CD1c-positive myeloid dendritic cell (primary cell): ENCODE data around the gene MIPOL1.
"Not testable (repeated sequence)": the region's sequence is repeated elsewhere in the genome, so short reads cannot be mapped to it uniquely, and the experiment has no call there.

ENCODE experiments used
- DNase-seq: peaks from one replicate; pipeline ENCODE4 v3.0.0-alpha.2; 2016; ENCODE audit errors: extremely low spot score

MIPOL1 gene

GRCh38 chr14:37187840-37188577 lies 9.7 kb upstream of the MIPOL1 start:
- not testable (repeated sequence) for DNase-seq

- not testable (repeated sequence) for DNase-seq
Measured at GRCh38 chr14:37189733-37190132, 8.0 kb upstream of the MIPOL1 start.

GRCh38 chr14:37194698-37195097 lies 3.0 kb upstream of the MIPOL1 start:
- DNase-seq: no peak

GRCh38 chr14:37195327-37195726 lies 2.4 kb upstream of the MIPOL1 start:
- no peak for DNase-seq

- no peak for DNase-seq
Measured at GRCh38 chr14:37196604-37197420, 925 bp upstream of the MIPOL1 start.

GRCh38 chr14:37198273-37198598 lies 499 bp downstream of the MIPOL1 start:
- DNase-seq: no peak

- DNase-seq: no peak
Measured at GRCh38 chr14:37198907-37199306, 1.2 kb downstream of the MIPOL1 start.

GRCh38 chr14:37201724-37202123 lies 4.0 kb downstream of the MIPOL1 start:
- DNase-seq: no peak

GRCh38 chr14:37202265-37202664 lies 4.5 kb downstream of the MIPOL1 start:
- DNase-seq: no peak

- no peak for DNase-seq
Measured at GRCh38 chr14:37202812-37203211, 5.1 kb downstream of the MIPOL1 start.

- no peak for DNase-seq
Measured at GRCh38 chr14:37203423-37203822, 5.7 kb downstream of the MIPOL1 start.

GRCh38 chr14:37205623-37206605 lies 8.2 kb downstream of the MIPOL1 start:
- DNase-seq: not testable (repeated sequence)

- not testable (repeated sequence) for DNase-seq
Measured at GRCh38 chr14:37209617-37210016, 11.9 kb downstream of the MIPOL1 start.

- no peak for DNase-seq
Measured at GRCh38 chr14:37210448-37210847, 12.7 kb downstream of the MIPOL1 start.

- DNase-seq: no peak
Measured at GRCh38 chr14:37213016-37213415, 15.3 kb downstream of the MIPOL1 start.

GRCh38 chr14:37215345-37215744 lies 17.6 kb downstream of the MIPOL1 start:
- no peak for DNase-seq

- DNase-seq: no peak
Measured at GRCh38 chr14:37221073-37221472, 23.3 kb downstream of the MIPOL1 start.

- no peak for DNase-seq
Measured at GRCh38 chr14:37223947-37224474, 26.3 kb downstream of the MIPOL1 start.

GRCh38 chr14:37225668-37226067 lies 27.9 kb downstream of the MIPOL1 start:
- not testable (repeated sequence) for DNase-seq

- peak; percentile 64 for DNase-seq
Measured at GRCh38 chr14:37230551-37231194, 32.9 kb downstream of the MIPOL1 start.

- DNase-seq: peak; percentile 38
Measured at GRCh38 chr14:37232907-37233481, 35.3 kb downstream of the MIPOL1 start.
